ENCODE data around the gene DCDC2C. TPM values are rescaled to one million over a fixed set of nuclear protein-coding genes. Genes with fewer than 3 reads are reported as not detected.
"Not testable (repeated sequence)": the region's sequence is repeated elsewhere in the genome, so short reads cannot be mapped to it uniquely, and the experiment has no call there.

DCDC2C gene
- total RNA-seq, 1 experiment from 2014 or later: not detected

DNA sequence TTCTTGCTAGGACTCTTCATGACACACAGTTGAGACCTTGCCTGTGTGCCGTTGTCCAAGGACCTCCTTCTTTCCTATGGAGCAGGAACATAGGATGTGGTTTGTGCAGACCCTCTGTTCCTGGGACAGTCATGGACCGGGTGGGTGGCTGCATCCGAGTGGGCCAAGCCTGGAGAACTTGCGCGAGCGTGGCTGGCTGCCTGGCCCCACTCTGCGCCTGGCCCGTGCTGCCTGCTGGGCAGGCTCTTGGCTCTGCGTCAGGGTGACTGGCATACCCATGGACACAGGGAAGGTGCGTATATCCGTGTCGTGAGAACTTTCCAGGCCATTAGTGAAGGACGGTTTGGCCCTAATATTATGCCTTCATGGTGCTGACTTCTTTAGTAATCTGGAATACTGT is 68.2 kb downstream of the DCDC2C start:
- DNase-seq (ENCODE audit: low spot score): no peak

DNA sequence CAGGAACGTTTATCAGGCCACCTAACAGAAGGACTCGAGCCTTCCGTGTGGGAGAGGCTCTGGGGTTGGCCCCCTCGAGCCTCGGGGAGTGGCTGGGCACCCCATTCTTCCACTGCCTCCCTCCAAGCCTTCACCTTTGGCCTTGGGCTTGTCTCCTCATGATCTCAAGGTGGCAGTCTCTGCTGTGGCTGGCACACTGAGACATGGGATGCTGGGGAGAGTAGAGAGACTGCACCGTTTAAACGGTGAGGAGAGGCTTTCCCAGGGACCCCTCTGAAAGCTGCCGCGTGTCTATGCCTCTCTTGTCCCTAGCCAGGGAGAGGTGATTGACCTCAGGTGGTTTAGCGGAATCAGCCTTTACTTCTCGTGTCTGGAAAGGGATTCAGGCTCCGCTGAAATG is 71.0 kb downstream of the DCDC2C start:
- no peak for DNase-seq (ENCODE audit: low spot score)

DNA sequence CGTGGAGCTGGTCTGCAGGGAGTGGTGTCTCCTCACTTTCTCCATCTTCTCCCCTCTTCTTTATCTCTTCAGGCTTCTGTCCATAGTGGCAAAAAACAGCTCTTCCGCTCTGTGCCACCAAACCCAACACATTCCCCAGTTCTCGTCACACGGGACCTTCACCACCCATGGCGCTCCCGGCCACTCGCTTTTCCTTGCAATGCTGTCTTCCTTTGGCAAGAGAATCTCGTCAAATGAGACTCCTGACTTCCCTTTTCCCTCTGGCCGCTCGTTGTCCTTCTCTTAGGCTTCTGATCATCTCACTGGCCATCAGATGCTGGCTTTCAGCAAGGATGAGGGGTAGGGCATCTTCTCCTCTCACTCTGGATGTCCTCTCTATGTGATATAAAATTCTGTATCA is 72.9 kb downstream of the DCDC2C start:
- no peak for DNase-seq (ENCODE audit: low spot score)

GRCh38 chr2:3777966-3778365 is 74.6 kb downstream of the DCDC2C start:
- no peak for DNase-seq (ENCODE audit: low spot score)

- no peak for DNase-seq (ENCODE audit: low spot score)
These were observed 75.6 kb downstream of the DCDC2C start for GRCh38 chr2:3778851-3779495.

DNA sequence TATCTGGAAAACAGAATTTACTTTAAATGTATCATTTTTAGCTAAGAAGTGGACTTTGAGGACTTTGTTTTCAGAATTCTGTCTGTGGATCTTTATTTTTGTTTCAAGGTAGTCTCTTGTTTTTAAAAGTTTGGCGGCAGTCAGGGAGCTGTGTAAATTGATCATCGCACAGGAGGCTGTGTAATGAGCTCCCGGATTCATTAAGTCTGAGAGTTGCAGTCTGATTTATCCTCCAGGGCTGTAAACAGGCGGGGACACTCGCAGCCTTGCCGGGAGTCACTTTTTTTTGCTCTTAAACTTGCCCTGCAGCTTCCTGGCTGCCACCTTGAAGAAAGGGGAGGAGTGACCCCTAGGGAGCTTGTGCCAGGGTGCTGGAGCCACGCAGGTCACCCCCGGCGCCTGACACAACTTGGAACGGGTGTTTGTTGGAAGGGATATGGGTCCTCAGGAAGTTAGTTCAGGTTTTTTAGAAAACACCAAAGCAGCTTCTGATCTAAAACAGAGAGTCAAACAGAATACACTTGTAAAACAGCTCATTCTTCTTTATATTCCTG is 76.2 kb downstream of the DCDC2C start:
- DNase-seq (ENCODE audit: low spot score): no peak

DNA sequence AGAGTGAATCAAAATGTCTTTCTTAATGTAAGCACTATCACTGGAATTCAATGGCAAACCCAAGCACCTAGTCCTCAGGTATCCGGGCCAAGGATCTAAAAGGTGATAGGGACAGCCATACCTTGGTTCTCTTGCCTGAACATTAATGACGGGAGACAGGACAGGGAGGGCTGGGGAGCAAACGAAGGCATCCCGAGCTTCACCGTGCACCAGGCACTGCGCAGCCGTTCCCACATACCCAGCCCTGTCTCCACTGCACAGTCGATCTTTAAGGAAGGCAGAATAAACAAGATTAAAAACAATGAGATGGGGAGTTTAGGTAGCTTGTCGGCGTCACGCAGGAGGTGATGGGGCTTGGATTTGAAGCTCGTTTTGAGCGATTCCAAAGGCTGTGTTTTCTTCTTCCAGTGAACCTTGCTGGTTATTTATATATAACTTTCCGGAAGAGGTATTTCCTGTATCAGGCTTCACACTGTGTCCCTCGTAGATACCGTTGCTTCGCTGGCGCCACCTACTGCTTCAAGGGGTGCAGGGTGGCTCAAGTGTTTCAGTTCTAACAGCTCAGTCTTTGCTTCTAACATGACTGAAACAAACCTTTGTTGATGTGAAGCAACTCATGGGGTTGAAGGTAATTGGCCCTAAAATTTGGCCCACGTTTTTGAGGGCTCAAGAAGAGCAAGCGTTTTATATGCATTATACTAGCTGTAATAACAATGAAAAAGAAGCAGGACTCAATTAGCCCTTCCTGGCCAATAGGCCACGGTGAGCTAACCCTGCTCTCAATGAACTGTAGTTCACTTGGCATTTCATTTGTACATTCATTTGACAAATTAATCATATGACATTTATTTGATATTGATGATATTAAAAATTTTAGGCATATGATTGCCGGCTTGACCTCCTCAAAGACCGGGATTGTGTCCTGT is 77.4 kb downstream of the DCDC2C start:
- peak; percentile 83 for DNase-seq (ENCODE audit: low spot score)

GRCh38 chr2:3784731-3785130 is 81.4 kb downstream of the DCDC2C start:
- peak; percentile 87 for DNase-seq (ENCODE audit: low spot score)

GRCh38 chr2:3785220-3785889 is 82.0 kb downstream of the DCDC2C start:
- peak; percentile 79 for DNase-seq (ENCODE audit: low spot score)

DNA sequence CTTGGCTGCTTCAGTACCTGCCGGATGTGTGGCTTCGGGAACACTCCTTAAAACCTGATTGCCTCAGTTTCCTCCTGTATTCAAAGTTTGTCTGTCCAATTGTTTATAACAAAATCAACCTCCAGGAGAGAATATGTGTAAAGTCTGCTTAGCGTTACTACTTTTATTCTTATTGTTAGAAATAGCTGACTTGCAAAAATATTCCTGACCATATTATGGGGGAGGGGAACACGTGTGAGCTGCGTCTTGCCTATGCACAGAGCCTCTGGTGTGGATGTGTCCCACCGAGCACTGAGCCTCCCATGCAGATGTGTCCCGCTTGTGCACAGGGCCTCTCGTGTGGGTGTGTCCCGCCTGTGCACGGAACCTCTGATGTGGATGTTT is 82.5 kb downstream of the DCDC2C start:
- DNase-seq (ENCODE audit: low spot score): no peak

DNA sequence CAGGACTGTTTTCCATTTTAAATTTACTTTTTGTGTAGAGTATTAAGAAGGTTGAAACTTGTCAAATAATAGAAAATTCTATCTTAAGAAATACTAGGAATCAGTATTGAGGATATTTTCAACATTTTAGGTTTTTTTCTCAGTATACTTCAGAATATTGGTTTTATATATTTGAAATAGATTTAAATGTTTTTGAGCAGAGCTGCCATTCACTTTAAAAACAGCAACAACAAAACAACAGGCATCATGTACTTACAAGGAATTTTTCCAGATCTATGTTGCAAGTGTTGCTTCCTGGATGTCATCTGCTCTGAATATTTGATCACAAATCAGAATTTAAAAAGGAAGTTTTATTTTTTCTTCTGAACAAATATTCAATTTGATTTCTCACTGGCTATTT is 84.4 kb downstream of the DCDC2C start:
- DNase-seq (ENCODE audit: low spot score): no peak

GRCh38 chr2:3789256-3789655 is 85.9 kb downstream of the DCDC2C start:
- peak; percentile 66 for DNase-seq (ENCODE audit: low spot score)

GRCh38 chr2:3793249-3793648 is 89.9 kb downstream of the DCDC2C start:
- no peak for DNase-seq (ENCODE audit: low spot score)

DNA sequence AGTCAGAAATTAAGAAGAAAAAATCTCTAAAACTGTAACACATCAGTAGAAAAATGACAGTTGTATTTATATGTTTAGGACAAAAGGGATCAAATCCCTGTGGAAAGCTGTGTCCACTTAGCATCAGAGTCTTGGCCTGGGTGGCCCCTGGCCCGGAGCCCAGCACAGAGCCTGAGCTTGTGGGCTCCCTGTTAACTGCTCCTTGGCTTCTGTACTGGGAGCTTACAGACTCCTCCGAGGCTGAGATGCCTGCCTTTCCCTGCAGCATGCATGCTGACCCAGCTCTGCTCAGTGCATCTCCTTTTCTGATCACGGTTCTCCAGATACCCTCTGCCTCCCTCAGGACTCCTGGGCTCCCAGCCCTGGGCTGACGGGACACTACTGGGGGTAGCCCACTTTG is 98.1 kb downstream of the DCDC2C start:
- DNase-seq (ENCODE audit: low spot score): no peak

GRCh38 chr2:3805201-3805939 is 102.0 kb downstream of the DCDC2C start:
- DNase-seq (ENCODE audit: low spot score): no peak

DNA sequence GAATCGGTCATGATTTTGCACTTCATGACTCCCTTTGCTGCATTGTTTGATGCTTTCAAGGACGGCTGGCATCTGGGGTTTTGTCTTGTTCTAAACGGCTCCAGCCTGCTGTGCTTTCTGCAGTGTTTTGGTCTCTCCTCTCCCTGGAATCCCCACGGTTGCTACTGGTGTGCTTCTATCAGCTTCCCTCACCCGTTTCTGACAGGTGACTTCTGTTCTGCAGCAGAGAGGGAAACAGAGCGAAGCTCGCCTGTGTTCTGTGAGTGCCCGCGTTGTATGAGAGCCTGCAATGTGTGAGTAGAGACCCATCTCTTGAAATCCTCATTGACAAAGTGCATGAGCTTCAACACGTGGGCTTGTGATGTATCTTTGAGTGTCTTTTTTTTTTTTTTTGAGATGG is 102.8 kb downstream of the DCDC2C start:
- no peak for DNase-seq (ENCODE audit: low spot score)

DNA sequence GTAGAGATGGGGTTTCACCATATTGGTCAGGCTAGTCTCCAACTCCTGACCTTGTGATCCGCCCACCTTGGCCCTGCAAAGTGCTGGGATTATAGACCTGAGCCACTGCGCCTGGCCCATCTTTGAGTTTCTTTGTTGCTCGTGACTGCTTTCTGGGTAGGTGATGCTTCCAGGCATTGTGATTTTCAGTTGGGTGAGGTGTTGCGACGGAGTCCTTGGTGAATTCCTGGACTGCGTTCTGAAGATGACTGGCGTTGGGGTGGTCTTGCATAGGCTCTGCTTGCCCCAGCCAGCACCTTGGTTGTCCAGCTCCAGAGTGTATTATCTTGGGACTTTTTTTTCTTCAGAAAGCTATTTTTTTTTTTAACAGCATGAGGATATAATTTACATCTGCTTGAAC is 103.4 kb downstream of the DCDC2C start:
- DNase-seq (ENCODE audit: low spot score): no peak

GRCh38 chr2:3807853-3808252 is 104.5 kb downstream of the DCDC2C start:
- DNase-seq (ENCODE audit: low spot score): peak; percentile 72

GRCh38 chr2:3814706-3815245 is 111.4 kb downstream of the DCDC2C start:
- DNase-seq (ENCODE audit: low spot score): no peak

GRCh38 chr2:3817144-3817543 is 113.8 kb downstream of the DCDC2C start:
- DNase-seq (ENCODE audit: low spot score): not testable (repeated sequence)

DNA sequence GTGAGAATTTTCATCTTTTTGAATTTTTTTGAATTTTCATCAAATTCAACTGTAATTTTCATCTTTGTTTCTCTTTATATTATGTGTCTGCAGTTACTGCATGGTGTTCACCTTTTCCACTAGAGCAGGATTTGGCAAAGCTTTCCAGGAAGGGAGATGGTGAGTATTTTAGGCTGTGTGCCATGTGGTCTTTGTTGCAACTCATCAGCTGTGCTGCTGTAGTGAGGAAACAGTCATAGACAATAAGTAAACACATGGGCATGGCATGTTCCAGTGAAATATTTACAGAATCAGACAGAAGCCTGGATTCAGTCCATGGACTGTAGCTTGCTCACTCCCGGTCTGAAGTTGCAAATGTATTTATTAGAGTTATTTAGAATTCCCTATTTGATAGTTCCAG is 120.4 kb downstream of the DCDC2C start:
- DNase-seq (ENCODE audit: low spot score): peak; percentile 13
